ENCODE measurements around the gene PPT1. TPM values are rescaled to one million over a fixed set of nuclear protein-coding genes. Genes with fewer than 3 reads are reported as not detected.
"Not testable (repeated sequence)": the region's sequence is repeated elsewhere in the genome, so short reads cannot be mapped to it uniquely, and the experiment has no call there.

PPT1 gene
- total RNA-seq, 1 experiment from 2014 or later: 46.8 TPM

DNA sequence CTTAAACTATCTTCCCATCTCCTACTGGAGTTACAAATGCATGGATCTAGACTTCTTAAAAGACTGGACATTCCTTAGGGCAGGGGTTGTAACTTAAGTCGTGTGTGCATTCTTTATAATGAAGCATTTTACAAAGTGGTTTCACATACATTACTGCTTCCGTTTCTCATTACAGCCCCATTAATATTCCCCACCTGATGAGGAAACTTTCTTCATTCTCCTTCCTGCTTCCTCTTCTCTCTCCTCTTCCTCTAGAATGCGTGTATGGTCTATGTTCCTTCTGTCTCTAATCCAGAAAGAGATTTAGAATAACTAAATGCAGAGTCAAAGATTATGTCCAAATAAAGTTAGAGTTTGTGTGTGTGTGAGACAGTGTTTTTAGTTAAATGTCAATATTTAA lies 58.4 kb downstream of the PPT1 start:
- peak overlapping the region; percentile 89 for H3K4me2 ChIP-seq (ENCODE audit: low read length)

DNA sequence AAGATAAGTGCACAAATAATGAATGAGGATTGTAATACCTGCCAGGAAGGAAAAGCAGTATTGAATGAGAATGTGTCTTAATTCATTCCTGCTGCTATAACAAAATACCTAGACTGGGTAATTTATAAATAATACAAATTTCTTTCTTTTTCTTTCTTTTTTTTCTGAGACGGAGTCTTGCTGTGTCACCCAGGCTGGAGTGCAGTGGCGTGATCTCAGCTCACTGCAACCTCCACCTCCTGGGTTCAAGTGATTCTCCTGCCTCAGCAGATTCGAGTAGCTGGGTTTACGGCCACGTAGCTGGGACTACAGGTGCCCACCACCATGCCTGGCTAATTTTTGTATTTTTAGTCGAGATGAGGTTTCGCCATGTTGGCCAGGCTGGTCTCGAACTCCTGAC lies 59.8 kb downstream of the PPT1 start:
- BruUV-seq (replicated peaks); H3K27ac ChIP-seq (ENCODE audit: low read depth, low read length); H3K4me2 ChIP-seq (ENCODE audit: low read length); RAD21 ChIA-PET (ENCODE audit: low non-redundant PET in 1 of 2, low total read pairs in 2 of 2, uncharacterized antibody in 2 of 2, unreplicated experiment in 2 of 2); H3K36me3 ChIP-seq (ENCODE audit: control insufficient read depth in 1 of 2, insufficient read depth in 2 of 2, low read length in 2 of 2); POLR2A ChIA-PET; H3K9me2 ChIP-seq (ENCODE audit: insufficient read depth); H3K27me3 ChIP-seq (ENCODE audit: insufficient read depth, low read length); H3K4me3 ChIP-seq (replicated peaks in 1 of 2; ENCODE audit: low read depth in 1 of 2, low read length in 2 of 2); H4K20me1 ChIP-seq (ENCODE audit: insufficient read depth); H3K9me3 ChIP-seq (ENCODE audit: control insufficient read depth in 1 of 2, insufficient read depth in 1 of 2, low read depth in 1 of 2, low read length in 2 of 2); ATAC-seq; H2AFZ ChIP-seq (ENCODE audit: low read depth, low read length, poor library complexity, severe bottlenecking); DNase-seq (ENCODE audit: low read depth, low spot score); H3K9ac ChIP-seq (ENCODE audit: low read length); intact Hi-C loops (cut with micrococcal nuclease): not testable (repeated sequence)
- Histone ChIP-seq H3K4me1 (ENCODE audit: control insufficient read depth in 1 of 2, insufficient read depth in 2 of 2, low read length in 2 of 2) (peaks cover 14 to 22% of the 10 kb centered on the region in 2 experiments), H3K79me2 (ENCODE audit: insufficient read depth, low read length) (peaks cover 17% of the 10 kb centered on the region)
- CTCF ChIA-PET: interaction anchor here (1.0 kb wide), 1 partner anchor 301 kb away, joined by 3 read pairs; no protein-coding TSS in a partner anchor

More for the DNA sequence above, 58.4 kb downstream of the PPT1 start:
- H3K4me1 ChIP-seq (ENCODE audit: control insufficient read depth in 1 of 2, insufficient read depth in 2 of 2, low read length in 2 of 2): peaks cover 15 to 25% of the 10 kb centered on the region in 2 experiments
- H2AFZ ChIP-seq (ENCODE audit: low read depth, low read length, poor library complexity, severe bottlenecking): no peak overlapping the region
- no TSS peak for BruUV-seq (replicated peaks)
- TF ChIP-seq CEBPB (IDR thresholded peaks at IDR 0.05; ENCODE audit: low read depth) (no peak), POLR2AphosphoS5 (IDR thresholded peaks at IDR 0.05; ENCODE audit: low read depth, low read length) (no peak), RAD21 (IDR thresholded peaks at IDR 0.05; ENCODE audit: low read depth) (no peak), FOSL1 (IDR thresholded peaks at IDR 0.05; ENCODE audit: low read depth) (no peak), MAX (IDR thresholded peaks at IDR 0.05) (no peak), JUND (IDR thresholded peaks at IDR 0.05) (no peak), SRF (IDR thresholded peaks at IDR 0.05; ENCODE audit: low read depth) (no peak), ELF1 (IDR thresholded peaks at IDR 0.05; ENCODE audit: borderline replicate concordance, low read depth) (no peak)
- TF ChIP-seq, protein P1, sequence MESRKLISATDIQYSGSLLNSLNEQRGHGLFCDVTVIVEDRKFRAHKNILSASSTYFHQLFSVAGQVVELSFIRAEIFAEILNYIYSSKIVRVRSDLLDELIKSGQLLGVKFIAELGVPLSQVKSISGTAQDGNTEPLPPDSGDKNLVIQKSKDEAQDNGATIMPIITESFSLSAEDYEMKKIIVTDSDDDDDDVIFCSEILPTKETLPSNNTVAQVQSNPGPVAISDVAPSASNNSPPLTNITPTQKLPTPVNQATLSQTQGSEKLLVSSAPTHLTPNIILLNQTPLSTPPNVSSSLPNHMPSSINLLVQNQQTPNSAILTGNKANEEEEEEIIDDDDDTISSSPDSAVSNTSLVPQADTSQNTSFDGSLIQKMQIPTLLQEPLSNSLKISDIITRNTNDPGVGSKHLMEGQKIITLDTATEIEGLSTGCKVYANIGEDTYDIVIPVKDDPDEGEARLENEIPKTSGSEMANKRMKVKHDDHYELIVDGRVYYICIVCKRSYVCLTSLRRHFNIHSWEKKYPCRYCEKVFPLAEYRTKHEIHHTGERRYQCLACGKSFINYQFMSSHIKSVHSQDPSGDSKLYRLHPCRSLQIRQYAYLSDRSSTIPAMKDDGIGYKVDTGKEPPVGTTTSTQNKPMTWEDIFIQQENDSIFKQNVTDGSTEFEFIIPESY (IDR thresholded peaks at IDR 0.05; ENCODE audit: extremely low read depth, insufficient replicate concordance, low read length): no peak
- no peaks in the 10 kb centered on the region for H3K9me3 ChIP-seq (ENCODE audit: control insufficient read depth in 1 of 2, insufficient read depth in 1 of 2, low read depth in 1 of 2, low read length in 2 of 2)
- ChIA-PET RAD21 (ENCODE audit: low non-redundant PET in 1 of 2, low total read pairs in 2 of 2, uncharacterized antibody in 2 of 2, unreplicated experiment in 2 of 2) (no interaction called here), POLR2A (no interaction called here), CTCF (interaction anchor here (2.8 kb wide), 1 partner anchor 300 kb away, joined by 9 read pairs; no protein-coding TSS in a partner anchor)
- peaks cover 31% of the 10 kb centered on the region for H3K79me2 ChIP-seq (ENCODE audit: insufficient read depth, low read length)
- H3K9me2 ChIP-seq (ENCODE audit: insufficient read depth): no peaks in the 10 kb centered on the region
- ATAC-seq (no peak), DNase-seq (ENCODE audit: low read depth, low spot score) (no peak)
- intact Hi-C loops (cut with micrococcal nuclease): no loop called here
- no peak overlapping the region for H3K4me3 ChIP-seq (replicated peaks in 1 of 2; ENCODE audit: low read depth in 1 of 2, low read length in 2 of 2)
- no peak overlapping the region for H3K9ac ChIP-seq (ENCODE audit: low read length)
- H3K27ac ChIP-seq (ENCODE audit: low read depth, low read length): peak overlapping the region; percentile 89; the same call in 1 of the 2 replicates
- H4K20me1 ChIP-seq (ENCODE audit: insufficient read depth): no peaks in the 10 kb centered on the region
- no peaks in the 10 kb centered on the region for H3K27me3 ChIP-seq (ENCODE audit: insufficient read depth, low read length)
- peaks cover 2 to 5% of the 10 kb centered on the region in 2 experiments; a peak in 2 of 4 replicates for H3K36me3 ChIP-seq (ENCODE audit: control insufficient read depth in 1 of 2, insufficient read depth in 2 of 2, low read length in 2 of 2)

Data from HCT116 (cell line).